ENCODE measurements around the gene KCNQ4.

KCNQ4 gene

GRCh38 chr1:40783001-40783905 is at the start of gene KCNQ4:
KCNQ4 (plus strand) TSS chr1:40783787; CDS start chr1:40784094, 307 bp downstream.
- Histone ChIP-seq H3K36me3 (ENCODE audit: control insufficient read depth, insufficient read depth, low read length) (no peaks in the 10 kb centered on the region), H3K4me1 (peaks cover 3% of the 10 kb centered on the region), H3K4me3 (ENCODE audit: low read depth, low read length) (no peak within 1 kb of the TSS), H2AFZ (peak within 1 kb of the TSS; percentile 42), H3K27ac (no peak within 1 kb of the TSS), H3K79me2 (no peaks in the 10 kb centered on the region), H3K9me3 (ENCODE audit: control insufficient read depth, low read length) (no peaks in the 10 kb centered on the region), H3K27me3 (ENCODE audit: control insufficient read depth, insufficient read depth, low read length) (no peaks in the 10 kb centered on the region), H3K9ac (no peak within 1 kb of the TSS), H3K4me2 (ENCODE audit: low read length) (peak within 1 kb of the TSS; percentile 76)
- TF ChIP-seq CTCF (IDR thresholded peaks at IDR 0.05) = no peak

GRCh38 chr1:40734882-40735628 is 48.5 kb upstream of the KCNQ4 start:
- Histone ChIP-seq H3K9ac (no peak overlapping the region), H3K4me3 (ENCODE audit: low read depth, low read length) (no peak overlapping the region), H3K4me2 (ENCODE audit: low read length) (no peak overlapping the region), H3K27ac (no peak overlapping the region), H3K4me1 (peaks cover 4% of the 10 kb centered on the region), H3K27me3 (ENCODE audit: control insufficient read depth, insufficient read depth, low read length) (no peaks in the 10 kb centered on the region), H2AFZ (no peak overlapping the region), H3K9me3 (ENCODE audit: control insufficient read depth, low read length) (no peaks in the 10 kb centered on the region), H3K36me3 (ENCODE audit: control insufficient read depth, insufficient read depth, low read length) (no peaks in the 10 kb centered on the region), H3K79me2 (peaks cover 30% of the 10 kb centered on the region)
- no peak for TF ChIP-seq CTCF (IDR thresholded peaks at IDR 0.05)

- H3K27me3 ChIP-seq (ENCODE audit: control insufficient read depth, insufficient read depth, low read length) = no peaks in the 10 kb centered on the region
- no peaks in the 10 kb centered on the region for H3K9me3 ChIP-seq (ENCODE audit: control insufficient read depth, low read length)
- H3K27ac ChIP-seq = no peak overlapping the region
- no peaks in the 10 kb centered on the region for H3K36me3 ChIP-seq (ENCODE audit: control insufficient read depth, insufficient read depth, low read length)
- peaks cover 25% of the 10 kb centered on the region for H3K79me2 ChIP-seq
- H3K4me2 ChIP-seq (ENCODE audit: low read length) = no peak overlapping the region
- no peak overlapping the region for H2AFZ ChIP-seq
- no peak for TF ChIP-seq CTCF (IDR thresholded peaks at IDR 0.05)
- no peak overlapping the region for H3K9ac ChIP-seq
- H3K4me3 ChIP-seq (ENCODE audit: low read depth, low read length) = no peak overlapping the region
- H3K4me1 ChIP-seq = peaks cover 4% of the 10 kb centered on the region
Observed at GRCh38 chr1:40736085-40736531, 47.5 kb upstream of the KCNQ4 start.

- H2AFZ ChIP-seq = no peak overlapping the region
- no peak overlapping the region for H3K27ac ChIP-seq
- H3K79me2 ChIP-seq = peaks cover 15% of the 10 kb centered on the region
- no peaks in the 10 kb centered on the region for H3K36me3 ChIP-seq (ENCODE audit: control insufficient read depth, insufficient read depth, low read length)
- peaks cover 4% of the 10 kb centered on the region for H3K4me1 ChIP-seq
- H3K9ac ChIP-seq = no peak overlapping the region
- no peaks in the 10 kb centered on the region for H3K27me3 ChIP-seq (ENCODE audit: control insufficient read depth, insufficient read depth, low read length)
- no peak overlapping the region for H3K4me2 ChIP-seq (ENCODE audit: low read length)
- no peak for TF ChIP-seq CTCF (IDR thresholded peaks at IDR 0.05)
- H3K9me3 ChIP-seq (ENCODE audit: control insufficient read depth, low read length) = no peaks in the 10 kb centered on the region
- H3K4me3 ChIP-seq (ENCODE audit: low read depth, low read length) = no peak overlapping the region
Observed at GRCh38 chr1:40738831-40739230, 44.8 kb upstream of the KCNQ4 start.

All from parathyroid adenoma (tissue), 2 donors.